IgD-negative memory B cell (primary cell): ENCODE measurements around the gene FANCC. TPM values are rescaled to one million over a fixed set of nuclear protein-coding genes. Genes with fewer than 3 reads are reported as not detected.
"Not testable (repeated sequence)": the region's sequence is repeated elsewhere in the genome, so short reads cannot be mapped to it uniquely, and the experiment has no call there.

Source experiments
- H3K27ac Mint-ChIP-seq, 3 donors: one replicate each; pipeline ENCODE4 v1.8.0; 2020 to 2022; ENCODE audit warnings: mild to moderate bottlenecking in 3 of 3, mixed read lengths in 3 of 3, moderate library complexity in 1 of 3
- H3K27me3 Mint-ChIP-seq: one replicate; pipeline ENCODE4 v1.8.0; 2021; ENCODE audit warnings: mixed read lengths
- H3K36me3 Mint-ChIP-seq: one replicate; pipeline ENCODE4 v1.8.0; 2020; ENCODE audit warnings: mild to moderate bottlenecking, mixed read lengths
- H3K4me1 Mint-ChIP-seq, 3 donors: one replicate each; pipeline ENCODE4 v1.8.0; 2020 to 2022; ENCODE audit warnings: mixed read lengths in 3 of 3, mild to moderate bottlenecking in 1 of 3
- H3K4me3 Mint-ChIP-seq, 4 donors: one replicate each; pipeline ENCODE4 v1.8.0; 2020 to 2022; ENCODE audit warnings: mild to moderate bottlenecking in 4 of 4, mixed read lengths in 4 of 4, moderate library complexity in 3 of 4
- H3K9me3 Mint-ChIP-seq, 3 donors: one replicate each; pipeline ENCODE4 v1.8.0; 2020 to 2021; ENCODE audit warnings: mixed read lengths in 3 of 3, mild to moderate bottlenecking in 1 of 3
- polyA plus RNA-seq: library from polyadenylated mRNA; unstranded; fragments of 300-500 nt; fragmentation: Illumina TruSeq; gene quantifications from one replicate; pipeline ENCODE4 v1.2.3, GENCODE V29; 2021

The FANCC gene
- polyA plus RNA-seq, 1 donor from 2014 or later, result 1.5 TPM

- H3K27me3 Mint-ChIP-seq, result peaks cover 8% of the 10 kb centered on the region
- H3K36me3 Mint-ChIP-seq, result no peaks in the 10 kb centered on the region
- no peaks in the 10 kb centered on the region for H3K9me3 Mint-ChIP-seq
- peaks cover 7 to 10% (median 8%) of the 10 kb centered on the region in 3 donors for H3K4me1 Mint-ChIP-seq
- H3K27ac Mint-ChIP-seq, result no peak overlapping the region
- no peak overlapping the region for H3K4me3 Mint-ChIP-seq
These were observed 5.5 kb downstream of the FANCC start for GRCh38 chr9:95311961-95312360.

GRCh38 chr9:95307538-95307937 lies 10.0 kb downstream of the FANCC start:
- Mint-ChIP-seq H3K4me1 (peaks cover 3 to 8% (median 4%) of the 10 kb centered on the region in 3 donors), H3K9me3 (no peaks in the 10 kb centered on the region), H3K27ac (no peak overlapping the region), H3K4me3 (no peak overlapping the region), H3K36me3 (no peaks in the 10 kb centered on the region), H3K27me3 (peaks cover under 1% of the 10 kb centered on the region)

GRCh38 chr9:95306819-95307218 lies 10.7 kb downstream of the FANCC start:
- Mint-ChIP-seq H3K27me3 (no peaks in the 10 kb centered on the region), H3K36me3 (no peaks in the 10 kb centered on the region), H3K27ac (no peak overlapping the region), H3K4me3 (no peak overlapping the region), H3K9me3 (no peaks in the 10 kb centered on the region), H3K4me1 (peaks cover 0 to 8% (median 4%) of the 10 kb centered on the region in 3 donors)

GRCh38 chr9:95305770-95306492 lies 11.6 kb downstream of the FANCC start:
- Mint-ChIP-seq H3K9me3 (no peaks in the 10 kb centered on the region), H3K27me3 (no peaks in the 10 kb centered on the region), H3K4me3 (no peak overlapping the region), H3K4me1 (peaks cover 1 to 8% (median 4%) of the 10 kb centered on the region in 3 donors), H3K27ac (no peak overlapping the region), H3K36me3 (no peaks in the 10 kb centered on the region)

GRCh38 chr9:95302479-95302878 lies 15.0 kb downstream of the FANCC start:
- peaks cover 1 to 8% (median 4%) of the 10 kb centered on the region in 3 donors for H3K4me1 Mint-ChIP-seq

GRCh38 chr9:95297760-95298159 lies 19.7 kb downstream of the FANCC start:
- no peak overlapping the region for H3K4me3 Mint-ChIP-seq
- no peaks in the 10 kb centered on the region for H3K36me3 Mint-ChIP-seq
- H3K27me3 Mint-ChIP-seq, result no peaks in the 10 kb centered on the region
- H3K4me1 Mint-ChIP-seq, result peaks cover 0 to 4% (median 0%) of the 10 kb centered on the region in 3 donors
- H3K9me3 Mint-ChIP-seq, result no peaks in the 10 kb centered on the region
- H3K27ac Mint-ChIP-seq, result no peak overlapping the region

More at GRCh38 chr9:95302479-95302878, 15.0 kb downstream of the FANCC start:
- Mint-ChIP-seq H3K4me3 (no peak overlapping the region), H3K27me3 (no peaks in the 10 kb centered on the region), H3K36me3 (no peaks in the 10 kb centered on the region), H3K9me3 (no peaks in the 10 kb centered on the region), H3K27ac (no peak overlapping the region)

- Mint-ChIP-seq H3K4me1 (peaks cover 0 to 4% (median 0%) of the 10 kb centered on the region in 3 donors), H3K27ac (no peak overlapping the region), H3K4me3 (no peak overlapping the region), H3K27me3 (no peaks in the 10 kb centered on the region), H3K36me3 (no peaks in the 10 kb centered on the region), H3K9me3 (no peaks in the 10 kb centered on the region)
These were observed 20.2 kb downstream of the FANCC start for GRCh38 chr9:95297316-95297715.

GRCh38 chr9:95296761-95297160 lies 20.7 kb downstream of the FANCC start:
- Mint-ChIP-seq H3K27ac (peak overlapping the region in 1 of 3 donors; percentile 28), H3K9me3 (peaks cover 2 to 3% (median 2%) of the 10 kb centered on the region in 3 donors), H3K27me3 (no peaks in the 10 kb centered on the region), H3K4me3 (no peak overlapping the region), H3K36me3 (peaks cover 2% of the 10 kb centered on the region), H3K4me1 (peaks cover 0 to 4% (median 0%) of the 10 kb centered on the region in 3 donors)

- not testable (repeated sequence) for H3K27me3 Mint-ChIP-seq, H3K36me3 Mint-ChIP-seq, H3K4me1 Mint-ChIP-seq, H3K27ac Mint-ChIP-seq, H3K4me3 Mint-ChIP-seq, H3K9me3 Mint-ChIP-seq
These were observed 24.2 kb downstream of the FANCC start for GRCh38 chr9:95293296-95293695.

- H3K36me3 Mint-ChIP-seq, result peaks cover 2% of the 10 kb centered on the region
- no peak overlapping the region for H3K4me3 Mint-ChIP-seq
- no peaks in the 10 kb centered on the region for H3K27me3 Mint-ChIP-seq
- peaks cover 0 to 3% (median 0%) of the 10 kb centered on the region in 3 donors for H3K4me1 Mint-ChIP-seq
- H3K9me3 Mint-ChIP-seq, result peaks cover 2 to 6% (median 3%) of the 10 kb centered on the region in 3 donors
- no peak overlapping the region for H3K27ac Mint-ChIP-seq
These were observed 25.3 kb downstream of the FANCC start for GRCh38 chr9:95292226-95292625.

- Mint-ChIP-seq H3K27me3 (no peaks in the 10 kb centered on the region), H3K27ac (no peak overlapping the region), H3K4me1 (no peaks in the 10 kb centered on the region), H3K36me3 (no peaks in the 10 kb centered on the region), H3K9me3 (peaks cover 0 to 6% (median 3%) of the 10 kb centered on the region in 3 donors), H3K4me3 (no peak overlapping the region)
These were observed 31.4 kb downstream of the FANCC start for GRCh38 chr9:95286151-95286550.

GRCh38 chr9:95285307-95285706 lies 32.2 kb downstream of the FANCC start:
- no peaks in the 10 kb centered on the region for H3K36me3 Mint-ChIP-seq
- H3K9me3 Mint-ChIP-seq, result peaks cover 2 to 11% (median 9%) of the 10 kb centered on the region in 3 donors
- H3K27ac Mint-ChIP-seq, result no peak overlapping the region
- no peaks in the 10 kb centered on the region for H3K27me3 Mint-ChIP-seq
- no peaks in the 10 kb centered on the region for H3K4me1 Mint-ChIP-seq
- H3K4me3 Mint-ChIP-seq, result no peak overlapping the region

GRCh38 chr9:95284162-95285080 lies 33.1 kb downstream of the FANCC start:
- no peaks in the 10 kb centered on the region for H3K27me3 Mint-ChIP-seq
- H3K4me3 Mint-ChIP-seq, result no peak overlapping the region
- peaks cover 3 to 17% (median 13%) of the 10 kb centered on the region in 3 donors for H3K9me3 Mint-ChIP-seq
- H3K27ac Mint-ChIP-seq, result no peak overlapping the region
- H3K36me3 Mint-ChIP-seq, result no peaks in the 10 kb centered on the region
- H3K4me1 Mint-ChIP-seq, result peaks cover 0 to 2% (median 0%) of the 10 kb centered on the region in 3 donors

- H3K27me3 Mint-ChIP-seq, result no peaks in the 10 kb centered on the region
These were observed 33.8 kb downstream of the FANCC start for GRCh38 chr9:95283673-95284072.

GRCh38 chr9:95282332-95282731 lies 35.2 kb downstream of the FANCC start:
- Mint-ChIP-seq H3K9me3 (peaks cover 5 to 13% (median 13%) of the 10 kb centered on the region in 3 donors), H3K4me3 (no peak overlapping the region), H3K4me1 (peaks cover 0 to 2% (median 0%) of the 10 kb centered on the region in 3 donors), H3K36me3 (no peaks in the 10 kb centered on the region), H3K27me3 (no peaks in the 10 kb centered on the region), H3K27ac (peak overlapping the region in 1 of 3 donors; percentile 23)

More at GRCh38 chr9:95283673-95284072, 33.8 kb downstream of the FANCC start:
- Mint-ChIP-seq H3K4me3 (no peak overlapping the region), H3K27ac (no peak overlapping the region), H3K4me1 (peaks cover 0 to 2% (median 0%) of the 10 kb centered on the region in 3 donors), H3K9me3 (peaks cover 3 to 15% (median 13%) of the 10 kb centered on the region in 3 donors), H3K36me3 (no peaks in the 10 kb centered on the region)
